GM19099 (cell line): ENCODE results near the gene C10orf95.
A peak's percentile ranks its signal among the peaks of the same experiment; 100 is the strongest.

Experiments
- POLR2A ChIP-seq: IDR thresholded peaks from 3 replicates; pipeline ENCODE4 v1.6.1; 2011; ENCODE audit warnings: low read depth; ENCODE audit not compliant: insufficient read length; ENCODE audit errors: extremely low read depth

C10orf95 gene

DNA sequence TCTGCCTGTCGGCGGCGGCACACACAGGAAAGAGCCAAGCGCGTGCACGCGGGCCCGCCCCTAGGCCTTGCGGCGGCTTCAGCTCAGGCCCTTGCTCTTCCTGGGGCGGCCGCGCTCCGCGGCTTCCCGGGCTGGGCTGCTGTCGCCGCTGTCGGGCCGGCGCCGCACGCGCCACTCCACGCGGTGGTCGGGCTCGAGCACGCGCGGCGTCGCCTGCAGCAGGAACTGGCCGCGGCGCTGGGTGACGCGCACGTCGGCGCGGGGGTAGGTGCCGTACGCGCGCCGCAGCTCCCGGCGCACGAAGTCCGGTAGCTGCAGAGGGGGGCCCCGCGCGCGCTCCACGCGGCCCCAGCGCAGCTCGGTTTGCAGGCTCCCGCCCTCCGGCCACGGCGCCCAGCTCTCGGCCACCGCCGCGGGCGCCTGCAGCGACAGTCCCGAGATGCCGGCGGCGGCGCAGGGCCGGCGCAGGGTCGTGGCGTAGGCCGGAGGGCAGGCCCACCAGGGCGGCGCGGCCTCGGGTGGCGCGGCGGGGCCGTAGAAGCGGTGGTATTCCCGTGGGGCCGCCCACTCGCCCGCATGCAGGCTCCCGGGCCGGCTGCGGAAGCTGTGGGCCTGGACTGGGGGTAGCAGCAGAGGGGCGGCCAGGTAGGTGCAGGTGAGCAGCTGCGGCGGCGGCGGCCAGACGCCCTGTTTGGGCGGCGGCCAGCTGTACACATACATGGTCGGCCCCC is 804 bp downstream of the C10orf95 start:
- peak; percentile 67 for TF ChIP-seq POLR2A

DNA sequence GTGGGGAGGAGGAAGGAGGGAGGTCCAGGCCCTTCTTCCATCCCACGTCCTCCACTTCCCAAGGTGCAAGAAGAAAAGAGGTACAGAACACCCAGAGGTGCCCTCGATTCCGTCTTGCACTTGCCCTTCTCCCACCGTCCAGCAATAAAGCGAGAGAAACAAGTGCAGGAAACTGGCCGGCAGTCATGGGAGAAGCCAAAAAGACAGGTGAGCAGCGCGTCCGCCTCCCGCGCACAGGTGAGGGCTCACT is 1.3 kb downstream of the C10orf95 start:
- no peak for TF ChIP-seq POLR2A

DNA sequence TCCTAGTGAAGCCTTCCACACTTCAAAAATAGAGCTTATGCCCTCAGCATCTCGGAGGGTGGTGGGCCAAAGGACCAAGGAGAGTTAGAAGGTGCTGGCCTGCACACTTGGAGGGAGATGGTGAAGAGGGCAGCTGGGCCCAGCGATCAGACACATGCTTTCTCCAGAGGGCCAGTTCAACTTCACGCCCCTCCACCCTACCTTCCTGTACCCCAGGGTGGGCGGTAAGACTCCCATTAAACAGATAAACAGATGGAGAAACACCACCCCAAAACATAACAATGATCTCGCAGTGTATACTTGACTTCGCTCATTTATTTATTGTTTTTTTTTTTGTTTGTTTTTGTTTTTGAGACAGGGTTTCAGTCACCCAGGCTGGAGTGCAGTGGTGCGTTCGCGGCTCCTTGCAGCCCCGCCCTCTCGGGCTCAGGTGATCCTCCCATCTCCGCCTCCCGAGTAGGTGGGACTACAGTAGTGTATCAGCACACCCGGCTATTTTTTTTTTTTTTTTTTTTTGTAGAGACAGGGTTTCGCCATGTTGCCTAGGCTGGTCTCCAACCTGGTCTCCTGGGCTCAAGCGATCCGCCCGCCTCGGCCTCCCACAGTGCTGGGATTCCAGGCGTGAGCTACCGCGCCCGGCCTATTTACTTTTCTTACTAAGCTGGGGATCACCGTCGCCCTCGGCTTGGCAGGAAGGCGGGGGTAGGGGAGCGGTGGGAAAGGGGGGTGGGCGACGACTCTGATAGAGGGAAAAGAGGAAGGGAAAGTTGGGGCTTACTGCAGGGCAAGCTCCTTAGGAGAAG is 1.8 kb downstream of the C10orf95 start:
- no peak for TF ChIP-seq POLR2A

DNA sequence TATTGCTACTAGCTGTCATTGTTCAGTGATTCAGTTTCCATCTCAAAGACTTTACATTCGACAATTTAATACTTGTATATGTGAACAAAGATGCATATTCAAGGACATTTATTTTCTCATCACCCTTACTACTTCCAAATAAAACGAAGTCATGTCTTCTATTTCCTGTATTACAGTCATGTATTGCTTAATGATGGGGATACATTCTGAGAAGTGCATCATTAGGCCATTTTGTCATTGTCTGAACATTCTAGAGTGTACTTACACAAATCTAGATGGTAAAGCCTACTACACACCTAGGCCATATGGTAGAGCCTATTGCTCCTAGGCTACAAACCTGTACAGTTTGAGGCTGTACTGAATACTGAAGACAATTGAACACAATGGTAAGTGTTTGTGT is 6.5 kb downstream of the C10orf95 start:
- TF ChIP-seq POLR2A, result no peak

DNA sequence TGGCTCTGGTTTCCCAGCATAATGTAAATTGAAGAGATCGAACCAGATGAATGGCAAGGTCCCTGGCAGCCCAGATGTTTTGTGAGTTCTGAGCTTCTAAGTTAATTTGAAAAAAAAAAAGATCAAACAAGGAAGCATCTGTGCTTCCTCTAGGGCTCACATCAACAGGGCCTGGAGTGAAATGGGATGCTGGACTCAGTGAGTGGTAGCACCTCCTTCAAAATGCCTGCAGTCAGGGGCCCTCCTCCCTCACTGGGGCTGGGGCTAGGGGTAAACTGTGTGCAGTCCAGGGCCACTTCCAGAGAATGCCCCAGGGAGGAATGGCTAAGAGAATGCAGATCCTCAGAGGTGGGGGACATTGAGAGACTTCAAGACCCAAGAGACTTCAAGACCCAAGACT is 13.0 kb downstream of the C10orf95 start:
- no peak for TF ChIP-seq POLR2A

DNA sequence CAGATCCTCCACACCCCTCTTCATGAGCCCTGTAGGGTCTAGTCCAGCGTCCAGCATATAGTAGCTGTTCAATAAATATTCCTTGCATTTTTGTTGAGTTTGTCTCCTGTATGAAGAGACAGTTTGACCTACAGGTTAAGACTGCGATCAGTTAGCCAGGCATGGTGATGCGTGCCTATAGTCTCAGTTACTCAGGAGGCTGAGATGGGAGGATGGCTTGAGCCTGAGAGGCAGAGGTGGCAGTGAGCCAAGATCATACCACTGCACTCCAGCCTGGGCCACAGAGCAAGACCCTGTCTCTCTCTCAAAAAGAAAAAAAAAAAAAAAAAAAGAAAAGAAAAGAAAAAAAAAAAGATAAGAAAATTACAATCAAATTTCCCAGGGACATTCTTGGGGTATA is 13.8 kb downstream of the C10orf95 start:
- TF ChIP-seq POLR2A, result no peak

DNA sequence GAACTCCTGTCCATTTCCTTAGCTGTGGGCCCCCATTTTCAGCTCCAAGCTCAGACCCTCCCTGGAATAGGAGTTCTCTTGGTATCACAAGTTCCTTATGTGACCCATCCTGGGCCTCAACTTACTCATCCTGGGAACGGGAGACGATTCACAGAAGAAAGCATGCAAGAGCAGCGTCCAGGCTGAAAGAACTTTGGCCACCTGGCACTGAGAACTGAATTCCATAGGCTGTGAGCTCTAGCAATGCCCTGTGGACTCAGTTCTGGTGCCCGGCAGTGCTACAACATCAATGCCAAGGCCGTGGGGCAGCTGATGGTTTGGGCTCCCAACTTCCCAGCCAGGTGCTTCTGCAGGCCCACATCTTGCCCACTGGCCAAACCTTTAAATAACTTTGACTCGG is 15.0 kb downstream of the C10orf95 start:
- no peak for TF ChIP-seq POLR2A

DNA sequence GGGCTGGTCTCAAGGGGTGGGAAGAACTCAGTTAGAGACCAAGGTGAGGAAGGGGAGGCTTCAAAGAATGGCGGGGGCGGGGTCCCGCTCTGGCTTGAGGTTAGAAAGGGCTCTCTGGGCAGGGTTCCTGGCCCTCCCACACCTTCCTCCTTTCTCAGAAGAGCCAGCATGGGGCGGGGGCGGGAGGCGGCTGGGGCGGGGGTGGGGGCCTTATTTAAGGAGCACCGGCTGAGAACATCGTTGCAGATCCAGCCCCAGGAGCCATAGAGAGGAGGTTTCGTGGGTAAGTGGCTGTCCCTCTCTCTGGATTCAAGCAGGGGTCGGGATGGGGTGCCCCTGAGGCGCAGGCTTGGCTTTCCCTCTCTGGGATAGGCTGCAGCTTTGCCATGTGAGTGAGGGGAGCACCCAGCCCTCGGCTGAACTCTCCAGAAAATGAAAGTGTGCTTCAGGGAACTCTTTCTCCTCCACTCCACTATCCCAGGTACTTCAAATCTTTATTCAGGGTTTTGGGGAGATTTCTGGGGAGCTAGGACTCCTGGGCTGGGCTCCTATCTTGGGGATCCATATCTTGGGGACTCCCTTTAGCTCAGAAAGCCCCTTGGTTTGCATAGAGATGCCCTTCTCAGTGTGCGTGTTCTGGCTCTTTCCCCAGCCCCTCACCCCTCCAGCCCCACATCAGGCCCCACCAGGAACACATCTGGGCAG is 15.7 kb downstream of the C10orf95 start:
- TF ChIP-seq POLR2A, result peak; percentile 47

DNA sequence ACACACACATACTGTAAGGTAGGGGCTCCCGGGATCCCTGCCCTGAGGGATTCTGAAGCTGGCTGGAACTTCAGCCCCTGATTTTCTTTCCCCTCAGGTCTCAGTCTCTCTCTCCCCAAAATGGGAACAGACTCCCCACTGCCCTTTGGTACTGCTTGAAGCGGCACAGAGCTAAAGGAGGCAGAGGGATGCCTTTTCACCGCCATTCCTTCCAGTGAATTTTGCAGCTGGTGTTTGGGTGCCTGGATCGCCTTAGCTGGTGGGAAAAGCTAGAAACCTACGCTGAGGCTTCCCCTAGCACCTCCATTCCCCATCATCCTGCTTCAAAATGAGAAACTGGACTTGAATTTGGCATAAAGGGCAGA is 16.2 kb downstream of the C10orf95 start:
- TF ChIP-seq POLR2A, result no peak

DNA sequence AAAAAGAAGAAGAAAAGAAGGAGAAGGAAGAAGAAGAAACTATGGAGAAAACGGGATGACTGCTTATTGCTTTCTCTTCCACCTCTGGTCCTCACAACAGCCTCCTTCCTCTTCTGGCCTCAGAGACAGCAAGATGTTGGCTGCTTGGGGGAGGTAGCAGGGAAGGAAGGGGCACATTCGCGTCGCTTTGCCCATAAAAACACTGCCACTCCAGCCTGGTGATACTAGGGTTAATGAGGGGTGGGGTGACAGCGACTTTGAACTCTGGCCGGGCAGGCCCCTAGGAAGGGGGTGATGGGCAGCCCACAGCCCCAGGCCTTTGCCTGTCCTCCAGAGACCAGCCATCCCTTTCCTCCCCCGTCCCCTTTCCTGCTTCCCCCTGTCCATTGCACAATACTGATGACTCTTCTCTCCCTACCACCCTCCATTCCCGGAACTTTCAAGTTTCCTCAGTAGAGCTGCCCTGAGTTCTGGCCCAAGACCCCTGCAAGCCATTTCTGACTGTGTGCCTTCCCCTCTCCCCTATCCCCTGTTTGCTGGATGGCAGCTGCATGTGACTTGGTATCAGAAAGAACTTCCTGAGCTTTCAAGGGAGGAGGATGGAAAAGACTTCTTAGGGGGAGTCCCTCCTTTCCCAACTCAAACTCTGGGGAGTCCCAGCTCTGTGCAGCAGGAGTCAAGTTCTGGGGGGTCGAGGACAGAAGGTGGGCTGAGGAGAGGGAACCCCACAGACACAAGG is 16.8 kb downstream of the C10orf95 start:
- TF ChIP-seq POLR2A, result no peak

DNA sequence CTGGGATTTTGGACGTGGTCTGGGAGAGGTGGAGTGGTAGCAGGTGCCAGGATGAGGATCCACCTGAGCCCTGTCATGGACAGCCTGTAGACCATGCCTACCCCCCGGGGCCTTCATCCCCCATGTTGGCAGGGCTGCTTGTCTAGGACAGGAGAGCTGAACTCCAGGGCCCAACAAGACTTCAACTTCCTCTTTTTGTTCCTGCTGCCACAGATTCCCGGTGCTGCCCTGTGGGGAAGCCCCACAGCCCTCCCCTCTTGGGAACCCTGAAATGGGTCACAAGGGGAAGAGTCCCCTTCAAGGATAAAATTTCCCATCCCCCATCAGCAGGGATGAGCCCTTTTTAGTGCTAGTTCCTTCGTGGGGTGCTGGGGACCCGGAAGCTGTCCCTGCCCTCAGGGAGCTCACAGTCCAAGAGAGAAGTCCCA is 17.7 kb downstream of the C10orf95 start:
- TF ChIP-seq POLR2A, result no peak

DNA sequence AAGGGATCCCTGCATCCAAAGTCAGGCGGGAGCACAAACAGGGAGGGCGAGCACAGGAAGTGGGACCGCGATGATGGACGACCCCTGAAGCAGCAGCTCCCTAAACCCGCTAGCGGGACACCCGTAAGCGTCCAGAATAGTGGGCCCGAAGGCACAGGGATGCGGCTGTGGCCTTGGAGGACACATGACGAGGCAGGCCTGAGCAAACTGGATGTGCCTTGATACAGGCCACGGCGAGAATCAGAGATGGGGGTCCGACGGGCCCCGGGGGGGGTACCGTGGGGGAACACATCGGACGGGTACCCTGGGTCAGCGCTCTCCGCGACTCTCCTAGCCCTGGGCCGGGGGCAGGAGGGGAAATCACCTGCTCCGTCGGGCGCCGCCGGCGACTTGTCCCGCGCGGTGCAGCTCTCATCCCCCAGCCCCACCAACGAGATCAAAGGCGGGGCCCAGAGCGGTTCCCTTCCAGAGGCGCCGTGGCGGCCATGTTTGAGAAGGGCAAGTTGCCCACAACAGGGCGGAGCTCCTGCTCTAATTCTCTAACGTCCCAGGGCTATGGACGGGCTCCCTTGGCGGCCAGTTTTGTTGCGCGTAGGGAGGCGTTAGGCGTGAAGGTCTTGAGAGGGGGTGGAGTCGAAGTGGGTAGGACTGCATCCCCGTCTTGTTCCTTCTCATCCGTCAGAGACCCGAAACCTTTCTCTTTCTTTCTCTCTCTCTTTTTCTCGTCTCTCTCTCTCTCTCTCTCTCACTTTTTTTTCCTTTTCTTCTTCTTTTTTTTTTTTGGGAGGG is 19.0 kb downstream of the C10orf95 start, which contains the start of gene CUEDC2:
Gene CUEDC2, minus strand, starts transcription at position 413 of the 789 bp plus-strand sequence. CDS start 7,386 bp downstream, outside the sequence.
- peak; percentile 84 for TF ChIP-seq POLR2A

DNA sequence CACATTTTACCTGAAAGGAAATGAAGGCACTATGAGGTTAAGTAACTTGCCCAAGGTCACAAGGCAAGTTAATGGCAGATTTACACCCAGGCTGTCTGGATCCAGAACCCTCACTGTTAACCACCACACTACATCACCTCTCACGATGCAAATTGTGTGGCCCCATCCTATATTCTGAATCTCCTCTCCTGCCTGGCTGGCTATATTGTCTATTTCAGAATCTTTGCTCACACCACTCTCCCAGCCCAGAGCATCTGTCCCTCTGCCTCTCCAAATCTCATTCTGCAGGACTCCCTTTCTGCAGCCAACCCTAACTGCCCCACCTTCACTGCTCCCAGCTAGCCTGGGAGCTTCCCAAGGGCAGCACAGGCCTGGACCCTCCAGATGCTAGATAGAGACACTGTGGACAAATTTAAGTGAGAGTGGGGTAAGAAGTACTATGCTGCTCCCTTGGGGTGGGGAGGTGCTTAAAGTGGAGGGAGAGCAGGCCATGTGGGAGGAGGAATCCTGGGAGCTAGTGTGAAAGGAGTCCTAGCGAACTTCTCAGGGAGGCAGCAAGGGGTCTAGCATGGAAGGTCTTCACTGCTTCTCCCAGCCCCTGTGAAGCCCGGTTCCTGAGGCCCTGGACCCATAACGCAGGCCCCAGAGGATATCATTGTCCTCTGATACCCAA is 19.8 kb downstream of the C10orf95 start:
- TF ChIP-seq POLR2A, result no peak

DNA sequence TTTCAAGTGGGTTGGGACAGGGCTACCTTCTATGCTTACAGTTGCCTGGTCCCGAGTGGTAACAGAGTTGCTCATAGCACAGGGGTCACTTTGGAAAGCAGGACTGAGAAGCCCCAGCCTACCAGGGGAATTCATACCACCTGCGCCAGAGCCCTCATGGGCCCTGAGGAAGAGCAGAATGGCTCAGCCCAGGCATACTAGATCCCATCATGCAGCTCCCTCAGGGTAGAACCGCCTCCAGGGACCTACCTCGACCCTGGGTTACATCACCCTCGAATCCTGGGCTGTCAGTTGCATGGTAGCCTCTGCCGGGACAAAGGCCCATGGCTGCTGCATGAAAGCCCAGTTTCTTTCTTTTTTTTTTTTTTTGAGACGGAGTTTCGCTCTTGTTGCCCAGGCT is 21.9 kb downstream of the C10orf95 start:
- no peak for TF ChIP-seq POLR2A
